Esophagus squamous epithelium (tissue), 4 donors: ENCODE results near the gene SIGLEC7.

Source experiments
- CTCF ChIP-seq, 6 experiments: fragments of 450-650 bp in 4 of 6; fragments of 200-600 bp in 2 of 6; sonication (generic) in 2 of 6; IDR thresholded peaks; one replicate each; pipeline ENCODE4 v1.5.1; 2016 to 2019; ENCODE audit warnings: antibody characterized with exemption in 6 of 6, mild to moderate bottlenecking in 4 of 6, moderate library complexity in 4 of 6
- POLR2A ChIP-seq, 4 donors: fragments of 450-650 bp; IDR thresholded peaks; one replicate each; pipeline ENCODE4 v1.6.1; 2017; ENCODE audit warnings: antibody characterized with exemption in 4 of 4, mild to moderate bottlenecking in 4 of 4, moderate library complexity in 3 of 4

GRCh38 chr19:51125421-51126075 is 16.6 kb upstream of the SIGLEC7 start:
- no peak for TF ChIP-seq POLR2A (IDR thresholded peaks at IDR 0.05)
- no peak for TF ChIP-seq CTCF (IDR thresholded peaks at IDR 0.05)
